NB4 (cell line): ENCODE data around the gene MRPL53.

ENCODE experiments used
- DNase-seq: peaks from one replicate; pipeline ENCODE4 v3.0.0; 2010; ENCODE audit warnings: low read depth
- H3K4me3 ChIP-seq: one replicate; pipeline ENCODE4 v1.5.1; 2011; ENCODE audit warnings: mild to moderate bottlenecking, low read depth, low read length, moderate library complexity
- MAX ChIP-seq: IDR thresholded peaks from 2 replicates; pipeline ENCODE4 v1.6.1; 2011; ENCODE audit warnings: low read depth, low read length
- MYC ChIP-seq: IDR thresholded peaks from 2 replicates; pipeline ENCODE4 v1.6.1; 2011; ENCODE audit warnings: low read depth, low read length
- POLR2A ChIP-seq: IDR thresholded peaks from 2 replicates; pipeline ENCODE4 v1.6.1; 2011; ENCODE audit warnings: mild to moderate bottlenecking; ENCODE audit not compliant: insufficient read length; ENCODE audit errors: extremely low read depth
- TF ChIP-seq, protein P1 (sequence below): IDR thresholded peaks from one replicate; pipeline ENCODE4 v1.5.1; 2012; ENCODE audit warnings: low read depth, low read length

MRPL53 gene

DNA sequence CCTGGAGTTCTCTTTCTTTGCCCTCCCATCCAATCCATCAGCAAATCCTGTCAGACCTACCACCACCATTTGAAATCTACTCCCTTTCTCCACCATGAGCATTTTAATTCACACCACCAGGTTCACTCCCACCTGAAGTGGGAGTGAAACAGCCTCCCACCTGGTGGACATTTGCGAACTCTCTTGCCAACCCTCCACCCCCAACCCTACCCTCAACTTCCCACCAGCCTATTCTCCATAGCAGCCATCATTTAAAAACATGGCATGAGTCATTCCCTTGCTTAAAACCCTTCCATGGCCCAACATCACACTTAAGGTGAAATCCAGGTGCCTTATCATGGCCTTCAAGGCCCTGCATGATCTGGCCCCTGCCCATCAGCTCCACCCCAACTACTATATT lies 34.2 kb downstream of the MRPL53 start:
- DNase-seq: no peak
- TF ChIP-seq POLR2A: no peak
- no peak for TF ChIP-seq MAX
- no peak for TF ChIP-seq MYC
- TF ChIP-seq, protein P1, sequence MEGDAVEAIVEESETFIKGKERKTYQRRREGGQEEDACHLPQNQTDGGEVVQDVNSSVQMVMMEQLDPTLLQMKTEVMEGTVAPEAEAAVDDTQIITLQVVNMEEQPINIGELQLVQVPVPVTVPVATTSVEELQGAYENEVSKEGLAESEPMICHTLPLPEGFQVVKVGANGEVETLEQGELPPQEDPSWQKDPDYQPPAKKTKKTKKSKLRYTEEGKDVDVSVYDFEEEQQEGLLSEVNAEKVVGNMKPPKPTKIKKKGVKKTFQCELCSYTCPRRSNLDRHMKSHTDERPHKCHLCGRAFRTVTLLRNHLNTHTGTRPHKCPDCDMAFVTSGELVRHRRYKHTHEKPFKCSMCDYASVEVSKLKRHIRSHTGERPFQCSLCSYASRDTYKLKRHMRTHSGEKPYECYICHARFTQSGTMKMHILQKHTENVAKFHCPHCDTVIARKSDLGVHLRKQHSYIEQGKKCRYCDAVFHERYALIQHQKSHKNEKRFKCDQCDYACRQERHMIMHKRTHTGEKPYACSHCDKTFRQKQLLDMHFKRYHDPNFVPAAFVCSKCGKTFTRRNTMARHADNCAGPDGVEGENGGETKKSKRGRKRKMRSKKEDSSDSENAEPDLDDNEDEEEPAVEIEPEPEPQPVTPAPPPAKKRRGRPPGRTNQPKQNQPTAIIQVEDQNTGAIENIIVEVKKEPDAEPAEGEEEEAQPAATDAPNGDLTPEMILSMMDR: no peak
- no peak overlapping the region for H3K4me3 ChIP-seq

- H3K4me3 ChIP-seq: no peak overlapping the region
- TF ChIP-seq POLR2A (no peak), MAX (no peak), MYC (no peak)
- TF ChIP-seq, protein P1: no peak
- DNase-seq: peak; percentile 93
These were observed 35.4 kb downstream of the MRPL53 start for GRCh38 chr2:74436848-74437695.

DNA sequence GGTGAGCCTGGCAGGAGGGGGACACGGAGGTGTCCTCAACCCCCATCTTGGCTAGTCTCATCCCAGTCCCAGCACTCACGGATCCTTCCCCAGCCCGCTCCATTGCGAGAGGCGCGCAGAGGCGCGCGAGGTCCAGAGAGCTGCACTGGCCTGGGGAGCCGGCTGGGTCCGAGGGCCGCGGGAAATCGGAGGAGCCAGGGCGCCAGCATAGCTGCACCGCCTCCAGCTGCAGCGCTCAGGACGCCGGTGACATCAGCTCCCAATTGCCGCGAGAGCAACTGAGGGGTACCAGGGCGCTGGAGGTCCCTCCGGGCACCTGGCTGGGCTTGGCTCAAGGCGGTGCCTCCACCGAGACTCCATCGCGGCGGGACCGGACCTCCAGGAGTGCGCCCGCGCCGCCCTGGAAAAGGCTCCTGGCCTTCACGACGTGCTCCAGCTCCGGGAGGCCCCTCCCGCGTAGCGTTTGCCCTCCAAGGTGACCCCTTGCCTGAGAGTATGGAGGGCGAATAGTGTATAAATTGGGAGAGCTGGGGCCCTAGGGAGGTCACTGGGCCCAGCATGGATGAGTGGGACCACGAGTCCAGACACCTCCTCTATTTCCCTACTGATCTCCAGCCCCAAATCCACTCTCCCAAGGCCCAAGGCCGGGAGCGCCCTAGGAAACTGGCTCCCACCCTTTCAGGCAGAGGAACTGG lies 36.2 kb downstream of the MRPL53 start:
- TF ChIP-seq MYC (no peak), POLR2A (no peak), MAX (no peak)
- TF ChIP-seq, protein P1: no peak
- no peak overlapping the region for H3K4me3 ChIP-seq
- no peak for DNase-seq

- TF ChIP-seq POLR2A: no peak
- TF ChIP-seq MAX: no peak
- no peak for TF ChIP-seq MYC
- TF ChIP-seq, protein P1: no peak
- H3K4me3 ChIP-seq: no peak overlapping the region
- DNase-seq: no peak
These were observed 42.0 kb downstream of the MRPL53 start for GRCh38 chr2:74430502-74430901.

GRCh38 chr2:74429487-74430451 lies 42.7 kb downstream of the MRPL53 start:
- TF ChIP-seq MAX: no peak
- TF ChIP-seq, protein P1: no peak
- TF ChIP-seq POLR2A: no peak
- no peak for TF ChIP-seq MYC
- no peak for DNase-seq

More at GRCh38 chr2:74429487-74430451, 42.7 kb downstream of the MRPL53 start:
- H3K4me3 ChIP-seq: no peak overlapping the region
